Lower leg skin (tissue), 3 donors: ENCODE results near the gene SH3RF3.

Experiments
- CTCF ChIP-seq, 3 donors: fragments of 450-650 bp; IDR thresholded peaks; one replicate each; pipeline ENCODE4 v1.5.1; 2016; ENCODE audit warnings: antibody characterized with exemption in 3 of 3, mild to moderate bottlenecking in 3 of 3, moderate library complexity in 2 of 3
- POLR2A ChIP-seq, 2 donors: fragments of 450-650 bp; IDR thresholded peaks; one replicate each; pipeline ENCODE4 v1.6.1; 2016 to 2017; ENCODE audit warnings: antibody characterized with exemption in 2 of 2, mild to moderate bottlenecking in 1 of 2, moderate library complexity in 1 of 2

- TF ChIP-seq CTCF (IDR thresholded peaks at IDR 0.05): no peak
- TF ChIP-seq POLR2A (IDR thresholded peaks at IDR 0.05): no peak
These were observed 65.6 kb downstream of the SH3RF3 start for GRCh38 chr2:109194620-109194937.
